IMR-90 (cell line): ENCODE measurements around the gene ZCCHC7. TPM values are rescaled to one million over a fixed set of nuclear protein-coding genes. Genes with fewer than 3 reads are reported as not detected.

Experiments used
- ATAC-seq: fragments of 200-7000 bp; cut with Tn5 transposase; 2 replicates; pipeline ENCODE4 v1.9.1; 2020; ENCODE audit warnings: low read depth, mild to moderate bottlenecking, moderate library complexity
- BruUV-seq: library from RNA; stranded (reverse); fragments of 400-500 nt; replicated peaks from 2 replicates; lab custom pipeline; 2021; lab: Mats Ljungman, UMichigan
- CTCF ChIA-PET: fragments of 300-600 bp; formaldehyde crosslinking; extraction: SDS; loops from one replicate; lab custom pipeline; 2021; ENCODE audit warnings: antibody characterized with exemption; lab: Yijun Ruan, JAX
- POLR2A ChIA-PET: fragments of 300-600 bp; sonication (Branson Sonifier 250); formaldehyde crosslinking; loops from one replicate; lab custom pipeline; 2022; ENCODE audit warnings: antibody characterized with exemption; ENCODE audit not compliant: unreplicated experiment; lab: Charles Lee
- DNase-seq: peaks from one replicate; pipeline ENCODE4 v3.0.0; 2013
- H2AFZ ChIP-seq: replicated peaks from 2 replicates; pipeline ENCODE3; 2013; ENCODE audit warnings: low read length, mild to moderate bottlenecking; ENCODE audit not compliant: poor library complexity
- H2AK5ac ChIP-seq: 2 replicates; pipeline ENCODE4 v1.6.1; 2013; ENCODE audit warnings: low read depth, low read length, inconsistent platforms
- H2AK9ac ChIP-seq: replicated peaks from 2 replicates; pipeline ENCODE3; 2013; ENCODE audit warnings: mild to moderate bottlenecking, low read depth, low read length, moderate library complexity; ENCODE audit not compliant: poor library complexity
- H2BK120ac ChIP-seq: 2 replicates; pipeline ENCODE4 v1.6.1; 2013; ENCODE audit warnings: low read depth, low read length, inconsistent platforms
- H2BK15ac ChIP-seq: 3 replicates; pipeline ENCODE4 v1.6.1; 2013; ENCODE audit warnings: low read depth, low read length, inconsistent platforms
- H2BK20ac ChIP-seq: 2 replicates; pipeline ENCODE4 v1.6.1; 2013; ENCODE audit warnings: low read depth, mild to moderate bottlenecking, inconsistent platforms, low read length, moderate library complexity
- H2BK5ac ChIP-seq: 2 replicates; pipeline ENCODE4 v1.6.1; 2013; ENCODE audit warnings: mild to moderate bottlenecking, low read depth, low read length, inconsistent platforms; ENCODE audit not compliant: poor library complexity, severe bottlenecking
- H3K14ac ChIP-seq: replicated peaks from 2 replicates; pipeline ENCODE4 v1.6.1; 2013; ENCODE audit warnings: low read depth, low read length, inconsistent platforms
- H3K18ac ChIP-seq: 2 replicates; pipeline ENCODE4 v1.6.1; 2013; ENCODE audit warnings: low read depth, low read length, control low read depth
- H3K23ac ChIP-seq: 2 replicates; pipeline ENCODE4 v1.6.1; 2013; ENCODE audit warnings: low read depth, low read length, inconsistent platforms
- H3K27ac ChIP-seq: 2 replicates; pipeline ENCODE4 v1.5.1; 2013; ENCODE audit warnings: mild to moderate bottlenecking, control low read depth, low read length; ENCODE audit not compliant: insufficient read depth
- H3K27me3 ChIP-seq: 2 replicates; pipeline ENCODE4 v1.6.1; 2013; ENCODE audit warnings: low read length; ENCODE audit not compliant: control insufficient read depth, insufficient read depth
- H3K36me3 ChIP-seq: 2 replicates; pipeline ENCODE4 v1.6.1; 2013; ENCODE audit warnings: low read length, mixed read lengths; ENCODE audit not compliant: control insufficient read depth, insufficient read depth
- H3K4ac ChIP-seq: 2 replicates; pipeline ENCODE4 v1.6.1; 2013; ENCODE audit warnings: low read depth, low read length, inconsistent platforms
- H3K4me1 ChIP-seq: 2 replicates; pipeline ENCODE4 v1.6.1; 2013; ENCODE audit warnings: low read length, mixed read lengths; ENCODE audit not compliant: control insufficient read depth, insufficient read depth
- H3K4me2 ChIP-seq: 2 replicates; pipeline ENCODE4 v1.6.1; 2013; ENCODE audit warnings: low read depth, mild to moderate bottlenecking, control low read depth, low read length, moderate library complexity
- H3K4me3 ChIP-seq: 2 replicates; pipeline ENCODE4 v1.5.1; 2013; ENCODE audit warnings: low read depth, mild to moderate bottlenecking, control low read depth, low read length, moderate library complexity; ENCODE audit not compliant: insufficient read depth
- H3K56ac ChIP-seq: 2 replicates; pipeline ENCODE4 v1.6.1; 2013; ENCODE audit warnings: low read length, inconsistent platforms; ENCODE audit not compliant: insufficient read depth; ENCODE audit errors: extremely low read depth
- H3K79me1 ChIP-seq, 2 experiments: 2 replicates each; pipeline ENCODE4 v1.6.1; 2013; ENCODE audit warnings: low read length in 2 of 2, inconsistent platforms in 1 of 2, low read depth in 1 of 2
- H3K9ac ChIP-seq: 2 replicates; pipeline ENCODE4 v1.6.1; 2013; ENCODE audit warnings: low read depth, low read length, control low read depth
- H3K9me1 ChIP-seq: 2 replicates; pipeline ENCODE4 v1.6.1; 2013; ENCODE audit warnings: low read length, inconsistent platforms; ENCODE audit not compliant: insufficient read depth
- H3K9me3 ChIP-seq: 2 replicates; pipeline ENCODE4 v1.6.1; 2013; ENCODE audit warnings: low read length; ENCODE audit not compliant: control insufficient read depth, insufficient read depth
- H4K20me1 ChIP-seq: 2 replicates; pipeline ENCODE4 v1.6.1; 2013; ENCODE audit warnings: low read length, inconsistent platforms; ENCODE audit not compliant: insufficient read depth
- H4K5ac ChIP-seq: 2 replicates; pipeline ENCODE4 v1.6.1; 2013; ENCODE audit warnings: mild to moderate bottlenecking, low read depth, low read length, control low read depth
- H4K8ac ChIP-seq, 2 experiments: 2 replicates each; pipeline ENCODE4 v1.6.1; 2013; ENCODE audit warnings: low read depth in 2 of 2, low read length in 2 of 2, control low read depth in 1 of 2, inconsistent platforms in 1 of 2
- H4K91ac ChIP-seq: 2 replicates; pipeline ENCODE4 v1.6.1; 2013; ENCODE audit warnings: low read depth, low read length, inconsistent platforms; ENCODE audit not compliant: insufficient read depth
- FOS ChIP-seq: fragments of 150-350 bp; IDR thresholded peaks from 2 replicates; pipeline ENCODE4 v1.6.1; 2016; ENCODE audit warnings: low read depth, low read length
- WGBS, 2 experiments: methylation state at CpG; one replicate each; pipeline versions ENCODE4 v1.1.5 to v1.1.7; 2013; ENCODE audit warnings: missing lambda C conversion rate in 2 of 2; ENCODE audit not compliant: insufficient read length in 1 of 2; ENCODE audit errors: extremely low coverage in 2 of 2; 5-methylcytosine and 5-hydroxymethylcytosine counted together
- dilution Hi-C: fragments of 300-500 bp; cut with HindIII; formaldehyde crosslinking; loops from one replicate; pipeline ENCODE4 v1.14.3; 2018; ENCODE audit warnings: low sequenced_read_pairs; ENCODE audit not compliant: unreplicated experiment
- in situ Hi-C: fragments of 300-500 bp; cut with MboI; formaldehyde crosslinking; loops from 3 replicates; pipeline ENCODE4 v1.14.3; 2019; ENCODE audit warnings: low sequenced_read_pairs, inconsistent platforms, mixed read lengths
- intact Hi-C: fragments of 100-400 bp; cut with micrococcal nuclease; formaldehyde crosslinking; loops from 2 replicates; pipeline ENCODE4 v1.10.0; 2022
- polyA plus RNA-seq, 3 experiments: library from polyadenylated mRNA; depleted of rRNA; stranded (reverse); fragments of >200 nt; gene quantifications; 2 replicates each; pipeline ENCODE4 v1.2.3, GENCODE V29; 2012; ENCODE audit warnings: low replicate concordance in 1 of 3
- total RNA-seq: library from RNA; depleted of rRNA; stranded (reverse); fragments of >200 nt; gene quantifications from 2 replicates; pipeline ENCODE4 v1.2.3, GENCODE V29; 2012

The ZCCHC7 gene
- total and polyA plus RNA-seq, 2 of the 4 experiments (the other 2 are of a cell fraction), result 13.6 to 28.7 TPM

- no peaks in the 10 kb centered on the region for H3K9me3 ChIP-seq
Observed at GRCh38 chr9:37127018-37127417, 6.6 kb downstream of the ZCCHC7 start.

More at GRCh38 chr9:37127018-37127417, 6.6 kb downstream of the ZCCHC7 start:
- H2BK5ac ChIP-seq, result no peak overlapping the region
- H3K27ac ChIP-seq, result no peak overlapping the region
- H2BK15ac ChIP-seq, result no peak overlapping the region
- POLR2A ChIA-PET, result no interaction called here
- no peak overlapping the region for H3K4me3 ChIP-seq
- peaks cover 30 to 54% of the 10 kb centered on the region in 2 experiments for H3K79me1 ChIP-seq
- no TSS peak for BruUV-seq
- H3K23ac ChIP-seq, result no peak overlapping the region
- no peak overlapping the region for H2AFZ ChIP-seq
- in situ Hi-C loops (no loop called here), intact Hi-C loops (loop anchor here (10.0 kb wide), 1 partner anchor 118 kb away; no protein-coding TSS in a partner anchor), dilution Hi-C loops (no loop called here)
- WGBS, 2 experiments, result 100% methylated on average over 2 of the region's 3 CpGs; no CpG with 5 or more reads in 1 of the 2 experiments
- TF ChIP-seq FOS, result no peak
- CTCF ChIA-PET, result no interaction called here
- H4K91ac ChIP-seq, result no peak overlapping the region
- H3K36me3 ChIP-seq, result peaks cover 4% of the 10 kb centered on the region; the same call in 1 of the 2 replicates
- no peak for DNase-seq
- H2BK120ac ChIP-seq, result no peak overlapping the region
- H3K9ac ChIP-seq, result no peak overlapping the region
- H2AK9ac ChIP-seq, result no peak overlapping the region
- H3K56ac ChIP-seq, result no peak overlapping the region
- H3K4me2 ChIP-seq, result no peak overlapping the region
- no peak overlapping the region for H3K14ac ChIP-seq
- H4K5ac ChIP-seq, result no peak overlapping the region
- ATAC-seq, result no peak
- no peak overlapping the region for H2AK5ac ChIP-seq
- H4K8ac ChIP-seq, result no peak overlapping the region
- H4K20me1 ChIP-seq, result peaks cover 6% of the 10 kb centered on the region
- H3K4ac ChIP-seq, result no peak overlapping the region
- no peak overlapping the region for H3K18ac ChIP-seq
- H3K4me1 ChIP-seq, result no peaks in the 10 kb centered on the region
- no peak overlapping the region for H2BK20ac ChIP-seq
- no peaks in the 10 kb centered on the region for H3K27me3 ChIP-seq
- H3K9me1 ChIP-seq, result no peaks in the 10 kb centered on the region
